Measurements from ENCODE around the gene GNRHR.

DNA sequence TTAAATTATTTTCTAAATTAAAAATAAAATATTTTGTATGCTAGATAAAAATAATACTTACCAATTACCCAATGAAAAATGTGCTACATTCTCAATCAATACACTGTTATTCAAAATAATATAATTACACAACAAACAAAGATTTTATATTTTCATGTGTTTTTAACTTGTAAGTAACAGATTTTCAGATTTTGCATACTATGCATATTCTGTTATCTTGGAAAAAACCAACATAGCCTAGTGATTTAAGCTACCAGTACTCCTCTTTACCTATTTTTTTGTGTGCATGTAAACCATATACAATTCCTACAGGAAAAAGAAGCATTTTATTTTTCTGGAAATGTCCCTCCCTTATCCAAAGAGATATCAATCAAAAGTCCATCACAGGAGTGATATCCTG is 10.0 kb upstream of the GNRHR start:
- TF ChIP-seq POLR2A (IDR thresholded peaks at IDR 0.05) = no peak
- no peak for TF ChIP-seq EP300 (IDR thresholded peaks at IDR 0.05)
